ENCODE data around the gene GALM. TPM values are rescaled to one million over a fixed set of nuclear protein-coding genes. Genes with fewer than 3 reads are reported as not detected.
"Not testable (repeated sequence)": the region's sequence is repeated elsewhere in the genome, so short reads cannot be mapped to it uniquely, and the experiment has no call there.

GALM gene
- total and polyA plus RNA-seq, 5 experiments from 2014 or later, result 7.5 to 15.6 (median 10.6) TPM

DNA sequence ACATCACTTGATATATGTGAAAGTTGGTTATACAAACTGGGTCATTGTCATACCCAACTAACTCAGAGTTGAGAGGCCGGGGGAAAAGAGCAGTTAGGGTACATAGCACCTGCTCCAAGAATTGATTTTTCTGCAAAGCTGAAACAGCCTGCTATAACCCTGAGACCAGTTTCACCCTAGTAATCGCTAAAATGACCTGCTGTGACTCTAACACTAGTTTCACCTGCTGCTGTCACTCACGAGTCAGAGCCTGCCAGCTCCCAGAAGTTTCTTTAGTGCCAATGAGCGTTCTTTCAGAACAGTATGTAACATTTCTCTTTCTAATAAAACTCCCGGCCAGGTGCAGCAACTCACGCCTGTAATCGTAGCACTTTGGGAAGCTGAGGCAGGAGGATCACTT lies 57.3 kb downstream of the GALM start:
- H3K36me3 Mint-ChIP-seq, result peaks cover 0 to 8% (median 5%) of the 10 kb centered on the region in 3 donors
- H3K27ac Mint-ChIP-seq, result peak overlapping the region in 4 of 10 donors; percentile 39 to 74 (median 52)
- H3K9me3 Mint-ChIP-seq, result peaks cover 0 to 3% (median 0%) of the 10 kb centered on the region in 9 donors
- POLR2A ChIA-PET, result interaction anchor here (1.9 kb wide), 1 partner anchor 141 kb away, joined by 4 read pairs; no protein-coding TSS in a partner anchor
- H3K4me1 Mint-ChIP-seq, result peaks cover 10 to 26% (median 23%) of the 10 kb centered on the region in 4 donors
- DNase-seq (no peak), ATAC-seq (no peak)
- H3K27me3 Mint-ChIP-seq, result no peaks in the 10 kb centered on the region
- H3K4me3 Mint-ChIP-seq, result no peak overlapping the region

- Mint-ChIP-seq H3K27ac (no peak overlapping the region), H3K4me1 (peaks cover 6 to 12% (median 8%) of the 10 kb centered on the region in 4 donors), H3K36me3 (peaks cover 0 to 28% (median 9%) of the 10 kb centered on the region in 3 donors), H3K4me3 (no peak overlapping the region), H3K27me3 (no peaks in the 10 kb centered on the region), H3K9me3 (no peaks in the 10 kb centered on the region)
- POLR2A ChIA-PET, result interaction anchor here (1.1 to 1.4 kb wide), 2 partner anchors 23 to 126 kb away, joined by 3 to 4 read pairs; partner anchors contain the start of genes HNRNPLL and SRSF7
- ATAC-seq, result no peak
- DNase-seq, result no peak
Measured at GRCh38 chr2:38727661-38728060, 61.7 kb downstream of the GALM start.

- no peak for ATAC-seq
- Mint-ChIP-seq H3K4me1 (peaks cover 0 to 8% (median 3%) of the 10 kb centered on the region in 4 donors), H3K4me3 (no peak overlapping the region), H3K27me3 (no peaks in the 10 kb centered on the region), H3K9me3 (no peaks in the 10 kb centered on the region), H3K27ac (no peak overlapping the region), H3K36me3 (peaks cover 0 to 33% (median 9%) of the 10 kb centered on the region in 3 donors)
- POLR2A ChIA-PET, result interaction anchor here (1.4 kb wide), 1 partner anchor 22 kb away, joined by 4 read pairs; the partner anchor contains the start of gene SRSF7
- no peak for DNase-seq
Measured at GRCh38 chr2:38728694-38729093, 62.8 kb downstream of the GALM start.

GRCh38 chr2:38731090-38731489 lies 65.2 kb downstream of the GALM start:
- Mint-ChIP-seq H3K9me3 (no peaks in the 10 kb centered on the region), H3K27me3 (no peaks in the 10 kb centered on the region), H3K36me3 (peaks cover 0 to 46% (median 9%) of the 10 kb centered on the region in 3 donors), H3K27ac (peak overlapping the region in 1 of 10 donors; percentile 7), H3K4me3 (no peak overlapping the region), H3K4me1 (peaks cover 0 to 10% (median 3%) of the 10 kb centered on the region in 4 donors)
- DNase-seq, result no peak
- POLR2A ChIA-PET, result interaction anchor here (0.6 to 5.4 kb wide), 2 partner anchors 20 to 73 kb away, joined by 3 to 25 read pairs; partner anchors contain the start of gene SRSF7
- ATAC-seq, result no peak

- peak overlapping the region in 2 of 10 donors; percentile 7 to 58 for H3K27ac Mint-ChIP-seq
- H3K9me3 Mint-ChIP-seq, result no peaks in the 10 kb centered on the region
- POLR2A ChIA-PET, result interaction anchor here (0.6 to 5.4 kb wide), 2 partner anchors 19 to 74 kb away, joined by 3 to 25 read pairs; partner anchors contain the start of gene SRSF7
- DNase-seq (no peak), ATAC-seq (no peak)
- H3K27me3 Mint-ChIP-seq, result no peaks in the 10 kb centered on the region
- H3K36me3 Mint-ChIP-seq, result peaks cover 0 to 49% (median 9%) of the 10 kb centered on the region in 3 donors
- peaks cover 0 to 10% (median 3%) of the 10 kb centered on the region in 4 donors for H3K4me1 Mint-ChIP-seq
- no peak overlapping the region for H3K4me3 Mint-ChIP-seq
Measured at GRCh38 chr2:38731684-38732221, 65.8 kb downstream of the GALM start.

- POLR2A ChIA-PET, result interaction anchor here (5.4 kb wide), 1 partner anchor 17 kb away, joined by 25 read pairs; the partner anchor contains the start of gene SRSF7
- no peaks in the 10 kb centered on the region for H3K27me3 Mint-ChIP-seq
- H3K4me3 Mint-ChIP-seq, result no peak overlapping the region
- ATAC-seq (no peak), DNase-seq (no peak)
- peak overlapping the region in 1 of 10 donors; percentile 55 for H3K27ac Mint-ChIP-seq
- H3K4me1 Mint-ChIP-seq, result peaks cover 0 to 13% (median 5%) of the 10 kb centered on the region in 4 donors
- H3K36me3 Mint-ChIP-seq, result peaks cover 0 to 58% (median 13%) of the 10 kb centered on the region in 3 donors
- H3K9me3 Mint-ChIP-seq, result no peaks in the 10 kb centered on the region
Measured at GRCh38 chr2:38733300-38733971, 67.5 kb downstream of the GALM start.

DNA sequence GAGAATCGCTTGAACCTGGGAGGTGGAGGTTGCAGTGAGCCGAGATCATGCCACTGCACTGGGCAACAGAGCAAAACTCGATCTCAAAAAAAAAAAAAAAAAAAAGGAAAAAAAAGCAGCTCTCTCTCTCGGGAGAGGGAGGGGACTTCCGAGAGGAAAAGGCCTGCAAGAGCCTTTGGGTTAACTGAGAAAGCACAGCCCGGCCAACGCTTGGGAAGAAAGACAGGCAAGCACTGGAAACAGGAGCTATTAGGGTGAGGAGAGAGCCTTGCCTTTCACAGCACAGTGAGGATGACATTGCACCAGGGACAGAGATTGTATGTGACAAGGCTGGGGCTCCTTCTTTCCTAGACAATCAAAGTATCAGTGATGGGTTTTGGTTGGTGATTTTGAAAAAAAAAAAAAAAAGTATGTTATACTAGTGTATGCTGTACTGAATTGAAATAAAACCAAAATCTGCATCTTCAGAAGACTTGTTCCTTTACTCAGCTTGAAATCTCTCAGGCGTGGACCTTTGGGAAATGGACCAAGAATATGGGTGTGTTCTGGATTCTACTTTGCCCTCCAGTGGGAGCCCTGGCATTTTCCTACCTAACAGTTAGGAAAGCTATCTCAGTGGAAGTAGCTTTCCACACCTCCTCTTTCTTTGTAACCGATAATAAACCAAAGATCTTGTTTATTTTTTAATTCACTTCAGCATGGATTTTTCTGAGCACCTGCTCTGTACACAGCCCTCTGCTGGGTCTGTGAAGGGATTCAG lies 68.6 kb downstream of the GALM start:
- no peak overlapping the region for H3K4me3 Mint-ChIP-seq
- H3K36me3 Mint-ChIP-seq, result peaks cover 0 to 66% (median 19%) of the 10 kb centered on the region in 3 donors
- ATAC-seq (no peak), DNase-seq (no peak)
- H3K9me3 Mint-ChIP-seq, result no peaks in the 10 kb centered on the region
- POLR2A ChIA-PET, result interaction anchor here (0.6 to 5.4 kb wide), 2 partner anchors 16 to 153 kb away, joined by 3 to 25 read pairs; partner anchors contain the start of gene SRSF7
- peaks cover 1 to 18% (median 8%) of the 10 kb centered on the region in 4 donors for H3K4me1 Mint-ChIP-seq
- peak overlapping the region in 5 of 10 donors; percentile 44 to 79 (median 54) for H3K27ac Mint-ChIP-seq
- H3K27me3 Mint-ChIP-seq, result no peaks in the 10 kb centered on the region

DNA sequence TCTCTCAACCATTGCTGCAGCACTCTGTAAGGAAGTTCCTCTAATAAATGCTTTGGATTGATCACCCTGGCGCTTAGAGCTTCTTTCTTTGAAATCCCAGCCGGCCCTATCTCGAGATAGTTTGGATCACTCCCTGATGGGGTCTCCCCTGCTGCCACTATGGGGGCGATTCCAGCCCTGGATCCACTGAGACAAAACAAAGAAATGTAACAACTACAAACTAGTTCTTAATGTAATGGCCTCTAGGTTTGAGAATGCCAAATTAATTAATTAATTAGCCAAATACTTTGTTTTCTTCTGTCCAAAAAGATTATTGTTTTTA lies 70.0 kb downstream of the GALM start:
- H3K27ac Mint-ChIP-seq, result peak overlapping the region in 5 of 10 donors; percentile 48 to 85 (median 63)
- POLR2A ChIA-PET, result interaction anchor here (1.4 kb wide), 1 partner anchor 14 kb away, joined by 3 read pairs; no protein-coding TSS in a partner anchor
- H3K36me3 Mint-ChIP-seq, result peaks cover 0 to 56% (median 17%) of the 10 kb centered on the region in 3 donors
- H3K4me1 Mint-ChIP-seq, result peaks cover 5 to 14% (median 10%) of the 10 kb centered on the region in 4 donors
- no peaks in the 10 kb centered on the region for H3K27me3 Mint-ChIP-seq
- H3K4me3 Mint-ChIP-seq, result no peak overlapping the region
- ATAC-seq (peak in 1 of 2 donors; percentile 16), DNase-seq (no peak)
- H3K9me3 Mint-ChIP-seq, result no peaks in the 10 kb centered on the region

GRCh38 chr2:38737000-38737698 lies 71.2 kb downstream of the GALM start:
- DNase-seq, ATAC-seq, H3K9me3 Mint-ChIP-seq, H3K4me3 Mint-ChIP-seq, H3K27me3 Mint-ChIP-seq: not testable (repeated sequence)
- POLR2A ChIA-PET, result interaction anchor here (0.9 to 1.4 kb wide), 3 partner anchors 13 to 156 kb away, joined by 3 to 4 read pairs (median 3); partner anchors contain the start of gene SRSF7
- Mint-ChIP-seq H3K4me1 (peaks cover 5 to 16% (median 12%) of the 10 kb centered on the region in 4 donors), H3K27ac (peak overlapping the region in 3 of 10 donors; percentile 46 to 91 (median 65)), H3K36me3 (peaks cover 0 to 57% (median 13%) of the 10 kb centered on the region in 3 donors)

GRCh38 chr2:38737925-38738324 lies 72.0 kb downstream of the GALM start:
- POLR2A ChIA-PET, result interaction anchor here (0.9 to 1.0 kb wide), 2 partner anchors 13 to 156 kb away, joined by 3 to 4 read pairs; partner anchors contain the start of gene SRSF7
- Mint-ChIP-seq H3K4me1 (peaks cover 5 to 18% (median 12%) of the 10 kb centered on the region in 4 donors), H3K27ac (peak overlapping the region in 6 of 10 donors; percentile 34 to 91 (median 62)), H3K27me3 (no peaks in the 10 kb centered on the region), H3K36me3 (peaks cover 0 to 58% (median 15%) of the 10 kb centered on the region in 3 donors), H3K9me3 (no peaks in the 10 kb centered on the region), H3K4me3 (no peak overlapping the region)
- DNase-seq, result no peak
- ATAC-seq, result no peak

DNA sequence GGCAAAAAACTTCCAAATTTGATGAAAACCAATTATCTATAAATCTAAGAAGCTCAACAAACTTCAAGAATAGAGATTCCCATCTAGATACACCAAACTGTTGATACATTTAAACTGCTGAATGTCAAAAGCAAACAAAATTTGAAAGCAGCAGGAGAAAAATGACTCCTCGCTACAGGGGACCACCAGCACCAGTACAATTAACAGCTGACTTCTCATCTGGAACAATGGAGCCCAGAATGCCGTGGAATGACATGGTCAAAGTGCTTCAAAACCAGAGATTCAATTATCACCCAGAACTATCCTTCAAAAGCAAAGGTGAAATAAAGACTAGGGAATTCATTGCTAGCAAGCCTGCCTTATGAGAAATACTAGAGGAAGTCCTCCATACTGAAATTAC lies 73.6 kb downstream of the GALM start:
- no peaks in the 10 kb centered on the region for H3K27me3 Mint-ChIP-seq
- DNase-seq (no peak), ATAC-seq (no peak)
- peaks cover 0 to 60% (median 21%) of the 10 kb centered on the region in 3 donors for H3K36me3 Mint-ChIP-seq
- POLR2A ChIA-PET, result interaction anchor here (4.1 kb wide), 1 partner anchor 11 kb away, joined by 29 read pairs; the partner anchor contains the start of gene SRSF7
- H3K9me3 Mint-ChIP-seq, result no peaks in the 10 kb centered on the region
- peaks cover 11 to 28% (median 17%) of the 10 kb centered on the region in 4 donors for H3K4me1 Mint-ChIP-seq
- H3K4me3 Mint-ChIP-seq, result no peak overlapping the region
- H3K27ac Mint-ChIP-seq, result peak overlapping the region in 6 of 10 donors; percentile 33 to 91 (median 72)
